GM12891 (cell line): Measurements from ENCODE around the gene C9orf72.

ENCODE experiments used
- POLR2A ChIP-seq: IDR thresholded peaks from 2 replicates; pipeline ENCODE4 v1.6.1; 2011; ENCODE audit warnings: low read depth, low read length, control low read depth
- POLR2AphosphoS5 ChIP-seq: IDR thresholded peaks from 2 replicates; pipeline ENCODE4 v1.6.1; 2011; ENCODE audit warnings: low read depth, low read length, control low read depth
- POU2F2 ChIP-seq: IDR thresholded peaks from 2 replicates; pipeline ENCODE4 v1.6.1; 2011; ENCODE audit warnings: low read depth, mild to moderate bottlenecking, control low read depth, low read length, moderate library complexity
- TAF1 ChIP-seq: IDR thresholded peaks from 2 replicates; pipeline ENCODE4 v1.6.1; 2011; ENCODE audit warnings: low read depth, low read length, control low read depth

DNA sequence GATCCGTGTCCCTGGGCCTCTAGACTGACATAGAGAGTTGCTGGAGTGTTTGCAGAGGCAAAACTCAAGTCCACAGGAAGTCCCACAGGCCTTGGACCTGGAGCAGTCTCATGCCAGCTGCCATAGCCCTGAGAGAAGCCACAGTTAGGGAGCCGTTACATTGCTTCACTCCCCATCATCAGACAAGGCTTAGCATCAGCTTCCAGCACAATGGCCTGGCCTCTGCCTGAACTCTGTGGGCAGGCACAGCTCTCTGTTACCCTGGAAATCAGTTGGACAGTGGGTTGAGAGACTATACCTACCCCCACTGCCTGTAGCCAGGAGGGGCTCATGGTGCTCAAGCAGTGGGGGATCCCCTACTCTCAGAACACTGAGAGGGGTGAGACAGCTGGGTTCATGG, 16.2 kb upstream of the C9orf72 start:
- no peak for TF ChIP-seq POLR2A
- no peak for TF ChIP-seq POLR2AphosphoS5
- no peak for TF ChIP-seq TAF1
- no peak for TF ChIP-seq POU2F2
